DOHH2 (cell line): ENCODE data around the gene ATP6V1G3.

Experiments used
- CTCF ChIP-seq: fragments of 200-600 bp; sonication (generic); IDR thresholded peaks from one replicate; pipeline ENCODE4 v1.5.1; 2014; ENCODE audit warnings: antibody characterized with exemption, mild to moderate bottlenecking, low read depth, low read length; ENCODE audit not compliant: poor library complexity, severe bottlenecking
- EZH2phosphoT487 ChIP-seq: fragments of 200-600 bp; sonication (generic); IDR thresholded peaks from 2 replicates; pipeline ENCODE4 v1.6.1; 2017; ENCODE audit warnings: borderline replicate concordance, mild to moderate bottlenecking, antibody characterized with exemption, low read length, moderate library complexity, mixed read lengths

- TF ChIP-seq CTCF (no peak), EZH2phosphoT487 (no peak)
Observed at GRCh38 chr1:198493329-198493728, 47.2 kb downstream of the ATP6V1G3 start.
